Activated CD4-positive, alpha-beta memory T cell treated with anti-CD3 and anti-CD28 coated beads for 36 hours (primary cell): ENCODE data around the gene FGF12. TPM values are rescaled to one million over a fixed set of nuclear protein-coding genes. Genes with fewer than 3 reads are reported as not detected.
A peak's percentile ranks its signal among the peaks of the same experiment; 100 is the strongest.

Experiments used
- CTCF ChIA-PET: fragments of 350-600 bp; sonication (Branson Sonifier 250); formaldehyde crosslinking; loops from one replicate; lab custom pipeline; 2021; ENCODE audit warnings: antibody characterized with exemption, inconsistent platforms; lab: Charles Lee
- POLR2A ChIA-PET: fragments of 350-600 bp; sonication (Branson Sonifier 250); formaldehyde crosslinking; loops from one replicate; lab custom pipeline; 2021; ENCODE audit warnings: antibody characterized with exemption; lab: Charles Lee
- DNase-seq: peaks from one replicate; pipeline ENCODE4 v3.0.0-alpha.2; 2020
- H3K27ac Mint-ChIP-seq: one replicate; pipeline ENCODE4 v1.8.0; 2021; ENCODE audit warnings: mixed read lengths
- H3K27me3 Mint-ChIP-seq: one replicate; pipeline ENCODE4 v1.8.0; 2021; ENCODE audit warnings: mixed read lengths
- H3K36me3 Mint-ChIP-seq: one replicate; pipeline ENCODE4 v1.8.0; 2021; ENCODE audit warnings: mixed read lengths
- H3K4me1 Mint-ChIP-seq: one replicate; pipeline ENCODE4 v1.8.0; 2021; ENCODE audit warnings: low read depth, mixed read lengths
- H3K4me3 Mint-ChIP-seq: one replicate; pipeline ENCODE4 v1.8.0; 2021; ENCODE audit warnings: mild to moderate bottlenecking, mixed read lengths
- H3K9me3 Mint-ChIP-seq: one replicate; pipeline ENCODE4 v1.8.0; 2021; ENCODE audit warnings: mixed read lengths
- intact Hi-C: fragments of 100-400 bp; cut with micrococcal nuclease; formaldehyde crosslinking; loops from one replicate; pipeline ENCODE4 v1.15.1; 2023
- total RNA-seq, 2 experiments: library from RNA; stranded (reverse); gene quantifications; one replicate each; pipeline ENCODE4 v1.2.3, GENCODE V29; 2021

FGF12 gene
- total RNA-seq, 2 experiments from 2014 or later, result not detected

DNA sequence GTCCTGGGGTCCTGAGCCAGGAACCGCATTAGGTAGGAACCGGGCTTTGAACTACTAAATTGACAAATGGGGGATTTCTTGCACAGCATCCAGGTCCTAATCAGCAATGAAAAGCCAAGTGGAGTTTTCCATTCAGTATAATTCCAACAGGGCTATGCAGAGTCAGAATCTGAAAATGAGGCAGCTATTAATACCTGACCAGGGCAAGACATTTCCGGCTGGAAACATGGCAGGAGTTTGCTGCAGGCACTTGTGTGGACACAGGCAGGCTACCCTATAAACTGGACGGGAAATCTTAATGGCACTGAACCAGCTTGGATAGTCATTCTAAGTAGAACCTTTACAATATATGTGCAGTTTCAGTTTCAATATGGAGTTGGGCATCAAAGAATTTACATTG lies 553.1 kb downstream of the FGF12 start:
- no peaks in the 10 kb centered on the region for H3K9me3 Mint-ChIP-seq
- no peak overlapping the region for H3K4me3 Mint-ChIP-seq
- ChIA-PET POLR2A (no interaction called here), CTCF (no interaction called here)
- H3K27me3 Mint-ChIP-seq, result no peaks in the 10 kb centered on the region
- H3K36me3 Mint-ChIP-seq, result no peaks in the 10 kb centered on the region
- no peak overlapping the region for H3K27ac Mint-ChIP-seq
- intact Hi-C loops, result no loop called here
- no peak for DNase-seq
- H3K4me1 Mint-ChIP-seq, result no peaks in the 10 kb centered on the region

DNA sequence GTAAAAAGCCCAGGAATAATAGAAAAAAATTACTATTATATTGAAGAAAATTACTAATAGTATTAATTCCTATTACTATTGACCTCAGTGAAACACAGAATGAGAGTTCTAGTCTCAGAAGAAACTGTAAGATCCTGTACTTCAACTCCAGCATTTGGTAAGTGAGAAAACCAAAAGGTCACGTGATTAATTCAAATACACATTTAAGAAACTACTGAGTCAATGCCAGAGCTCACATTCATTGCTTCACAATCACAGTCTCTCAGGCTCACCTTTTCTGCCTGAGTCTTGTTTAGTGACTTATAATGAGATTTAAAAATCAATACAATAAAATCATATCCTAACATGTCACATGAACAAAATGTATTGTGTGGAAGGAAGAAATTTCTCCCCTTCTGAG lies 556.1 kb downstream of the FGF12 start:
- H3K9me3 Mint-ChIP-seq, result no peaks in the 10 kb centered on the region
- no peak overlapping the region for H3K27ac Mint-ChIP-seq
- H3K36me3 Mint-ChIP-seq, result no peaks in the 10 kb centered on the region
- H3K4me1 Mint-ChIP-seq, result no peaks in the 10 kb centered on the region
- no peak overlapping the region for H3K4me3 Mint-ChIP-seq
- no peak for DNase-seq
- POLR2A ChIA-PET, result no interaction called here
- CTCF ChIA-PET, result interaction anchor here (1.2 kb wide), 1 partner anchor 18 kb away, joined by 5 read pairs; no protein-coding TSS in a partner anchor
- intact Hi-C loops, result no loop called here
- no peaks in the 10 kb centered on the region for H3K27me3 Mint-ChIP-seq

DNA sequence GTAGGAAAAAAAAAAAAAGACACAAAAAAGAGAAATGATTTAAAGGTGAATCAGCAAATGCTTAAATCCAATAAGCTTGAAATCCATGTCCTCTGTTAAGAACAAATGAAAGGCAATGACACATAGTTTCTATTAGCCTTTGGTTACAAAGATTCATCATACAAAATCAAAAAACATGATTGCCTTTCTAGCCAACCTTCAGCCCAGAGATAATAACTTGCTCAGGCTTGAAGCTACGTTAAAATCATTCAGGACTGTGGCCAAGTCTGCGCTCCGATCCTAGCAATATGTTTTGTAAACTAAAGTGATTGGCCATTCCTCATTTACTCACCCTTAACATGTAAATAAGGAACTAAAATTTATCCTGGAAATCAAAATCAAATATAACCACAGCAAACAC lies 556.7 kb downstream of the FGF12 start:
- DNase-seq, result no peak
- CTCF ChIA-PET, result no interaction called here
- Mint-ChIP-seq H3K36me3 (no peaks in the 10 kb centered on the region), H3K4me3 (no peak overlapping the region), H3K27me3 (no peaks in the 10 kb centered on the region), H3K27ac (no peak overlapping the region), H3K4me1 (no peaks in the 10 kb centered on the region), H3K9me3 (no peaks in the 10 kb centered on the region)
- POLR2A ChIA-PET, result no interaction called here
- intact Hi-C loops, result no loop called here

DNA sequence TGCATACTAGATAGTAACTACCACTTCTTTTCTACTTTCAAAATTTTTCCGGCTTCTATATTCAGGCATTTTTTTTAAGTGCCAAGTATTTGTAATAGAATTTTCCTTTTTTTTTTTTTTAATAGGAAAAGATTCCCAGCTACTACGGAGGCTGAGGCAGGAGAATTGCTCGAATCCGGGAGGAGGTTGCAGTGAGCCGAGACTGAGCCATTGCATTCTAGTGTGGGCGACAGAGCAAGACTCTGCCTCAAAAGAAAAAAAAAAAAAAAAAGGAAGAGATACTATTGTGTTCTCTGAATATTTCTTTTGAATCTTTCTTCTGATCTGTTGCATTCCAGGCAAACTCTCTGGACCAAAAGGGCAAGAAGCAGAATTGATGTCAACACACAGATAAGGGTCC lies 557.3 kb downstream of the FGF12 start:
- H3K9me3 Mint-ChIP-seq, result no peaks in the 10 kb centered on the region
- no peak overlapping the region for H3K27ac Mint-ChIP-seq
- no peaks in the 10 kb centered on the region for H3K27me3 Mint-ChIP-seq
- intact Hi-C loops, result no loop called here
- H3K4me3 Mint-ChIP-seq, result no peak overlapping the region
- no peaks in the 10 kb centered on the region for H3K4me1 Mint-ChIP-seq
- POLR2A ChIA-PET, result no interaction called here
- CTCF ChIA-PET, result no interaction called here
- DNase-seq, result no peak
- no peaks in the 10 kb centered on the region for H3K36me3 Mint-ChIP-seq

- POLR2A ChIA-PET, result no interaction called here
- no peak overlapping the region for H3K27ac Mint-ChIP-seq
- CTCF ChIA-PET, result no interaction called here
- no peak overlapping the region for H3K4me3 Mint-ChIP-seq
- H3K36me3 Mint-ChIP-seq, result no peaks in the 10 kb centered on the region
- no peaks in the 10 kb centered on the region for H3K9me3 Mint-ChIP-seq
- intact Hi-C loops, result no loop called here
- no peaks in the 10 kb centered on the region for H3K4me1 Mint-ChIP-seq
- no peak for DNase-seq
- no peaks in the 10 kb centered on the region for H3K27me3 Mint-ChIP-seq
Measured at GRCh38 chr3:192169332-192169915, 557.9 kb downstream of the FGF12 start.

DNA sequence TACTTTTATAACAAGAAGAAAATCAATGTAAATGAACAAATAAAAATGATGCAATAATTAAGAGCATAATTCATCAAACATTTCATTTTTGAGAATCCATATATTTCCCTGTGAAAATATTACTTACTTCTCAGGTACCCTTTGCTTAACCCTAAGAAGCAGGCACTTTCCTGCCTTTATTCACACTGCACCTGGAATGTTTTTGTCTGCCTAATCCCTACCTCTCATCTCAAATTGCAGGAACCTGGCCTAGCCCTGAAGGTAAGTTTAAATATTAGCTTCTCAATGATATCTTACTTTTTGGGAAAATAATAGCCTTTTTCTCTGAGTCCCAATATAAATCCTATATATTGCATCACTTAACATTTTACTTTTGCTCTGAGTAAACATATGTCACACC lies 559.1 kb downstream of the FGF12 start:
- DNase-seq, result no peak
- Mint-ChIP-seq H3K9me3 (no peaks in the 10 kb centered on the region), H3K4me1 (no peaks in the 10 kb centered on the region), H3K27me3 (no peaks in the 10 kb centered on the region), H3K36me3 (no peaks in the 10 kb centered on the region), H3K4me3 (no peak overlapping the region), H3K27ac (no peak overlapping the region)
- CTCF ChIA-PET, result no interaction called here
- intact Hi-C loops, result no loop called here
- POLR2A ChIA-PET, result no interaction called here

DNA sequence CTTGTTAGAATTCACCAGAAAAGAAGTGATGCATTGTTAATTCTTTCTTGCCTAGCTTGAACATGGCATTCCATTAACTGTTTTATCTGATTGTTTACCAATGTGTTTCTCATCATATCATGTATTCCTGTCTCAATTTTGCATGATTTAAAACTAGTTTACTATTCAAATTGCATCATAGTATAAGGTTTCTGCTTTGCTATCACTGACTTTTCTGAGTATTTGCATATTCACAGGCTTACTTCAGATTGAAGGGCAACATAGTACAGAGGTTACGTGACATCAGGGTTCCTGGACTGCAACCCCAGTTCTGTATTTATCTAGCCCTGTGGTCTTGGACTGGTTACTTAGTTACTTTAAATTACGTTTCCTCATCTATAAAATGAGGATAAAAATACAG lies 561.8 kb downstream of the FGF12 start:
- no peaks in the 10 kb centered on the region for H3K27me3 Mint-ChIP-seq
- DNase-seq, result no peak
- ChIA-PET CTCF (no interaction called here), POLR2A (no interaction called here)
- intact Hi-C loops, result no loop called here
- H3K4me1 Mint-ChIP-seq, result no peaks in the 10 kb centered on the region
- no peak overlapping the region for H3K4me3 Mint-ChIP-seq
- no peak overlapping the region for H3K27ac Mint-ChIP-seq
- H3K9me3 Mint-ChIP-seq, result no peaks in the 10 kb centered on the region
- no peaks in the 10 kb centered on the region for H3K36me3 Mint-ChIP-seq

GRCh38 chr3:192161661-192162060 lies 565.7 kb downstream of the FGF12 start:
- ChIA-PET CTCF (no interaction called here), POLR2A (no interaction called here)
- no peaks in the 10 kb centered on the region for H3K36me3 Mint-ChIP-seq
- no peak for DNase-seq
- intact Hi-C loops, result no loop called here
- no peak overlapping the region for H3K4me3 Mint-ChIP-seq
- H3K9me3 Mint-ChIP-seq, result no peaks in the 10 kb centered on the region
- peaks cover 2% of the 10 kb centered on the region for H3K27me3 Mint-ChIP-seq
- no peaks in the 10 kb centered on the region for H3K4me1 Mint-ChIP-seq
- H3K27ac Mint-ChIP-seq, result no peak overlapping the region

GRCh38 chr3:192156382-192156781 lies 571.0 kb downstream of the FGF12 start:
- Mint-ChIP-seq H3K4me1 (no peaks in the 10 kb centered on the region), H3K27me3 (peaks cover 4% of the 10 kb centered on the region), H3K27ac (no peak overlapping the region), H3K36me3 (no peaks in the 10 kb centered on the region), H3K4me3 (no peak overlapping the region), H3K9me3 (no peaks in the 10 kb centered on the region)
- no peak for DNase-seq
- ChIA-PET CTCF (no interaction called here), POLR2A (no interaction called here)
- intact Hi-C loops, result no loop called here

GRCh38 chr3:192155194-192155593 lies 572.1 kb downstream of the FGF12 start:
- DNase-seq, result no peak
- intact Hi-C loops, result no loop called here
- ChIA-PET POLR2A (no interaction called here), CTCF (no interaction called here)
- Mint-ChIP-seq H3K27ac (no peak overlapping the region), H3K4me3 (no peak overlapping the region), H3K4me1 (no peaks in the 10 kb centered on the region), H3K27me3 (peaks cover 4% of the 10 kb centered on the region), H3K36me3 (no peaks in the 10 kb centered on the region), H3K9me3 (no peaks in the 10 kb centered on the region)

- Mint-ChIP-seq H3K4me1 (no peaks in the 10 kb centered on the region), H3K4me3 (no peak overlapping the region), H3K27me3 (no peaks in the 10 kb centered on the region), H3K27ac (no peak overlapping the region), H3K9me3 (peaks cover 11% of the 10 kb centered on the region), H3K36me3 (no peaks in the 10 kb centered on the region)
- ChIA-PET POLR2A (no interaction called here), CTCF (interaction anchor here (0.7 kb wide), 1 partner anchor 19 kb away, joined by 3 read pairs; no protein-coding TSS in a partner anchor)
- intact Hi-C loops, result no loop called here
- no peak for DNase-seq
Measured at GRCh38 chr3:192133271-192133670, 594.1 kb downstream of the FGF12 start.

- intact Hi-C loops, result loop anchor here (1.0 kb wide), 1 partner anchor 314 kb away; no protein-coding TSS in a partner anchor
- peak; percentile 12 for DNase-seq
- Mint-ChIP-seq H3K4me3 (no peak overlapping the region), H3K4me1 (no peaks in the 10 kb centered on the region), H3K27ac (no peak overlapping the region), H3K27me3 (no peaks in the 10 kb centered on the region), H3K9me3 (peaks cover 8% of the 10 kb centered on the region), H3K36me3 (no peaks in the 10 kb centered on the region)
- POLR2A ChIA-PET, result no interaction called here
- CTCF ChIA-PET, result interaction anchor here (0.5 to 1.5 kb wide), 4 partner anchors 313 to 1620 kb away, joined by 3 to 6 read pairs (median 4); no protein-coding TSS in a partner anchor
Measured at GRCh38 chr3:192130534-192131132, 596.7 kb downstream of the FGF12 start.

GRCh38 chr3:192129586-192129985 lies 597.8 kb downstream of the FGF12 start:
- ChIA-PET POLR2A (no interaction called here), CTCF (interaction anchor here (0.9 to 1.0 kb wide), 2 partner anchors 314 to 315 kb away, joined by 3 to 4 read pairs; no protein-coding TSS in a partner anchor)
- H3K27me3 Mint-ChIP-seq, result no peaks in the 10 kb centered on the region
- H3K4me1 Mint-ChIP-seq, result no peaks in the 10 kb centered on the region
- H3K27ac Mint-ChIP-seq, result no peak overlapping the region
- intact Hi-C loops, result no loop called here
- H3K4me3 Mint-ChIP-seq, result no peak overlapping the region
- peaks cover 6% of the 10 kb centered on the region for H3K9me3 Mint-ChIP-seq
- DNase-seq, result no peak
- no peaks in the 10 kb centered on the region for H3K36me3 Mint-ChIP-seq
